BLaER1 treated with 17β-estradiol and CSF1 and Interleukin-3, amounts not matched to agents 10 nM and 100 nM (cell line): ENCODE results near the gene SIGLEC11.

Experiments used
- H3K27ac ChIP-seq, 11 experiments: shearing (Covaris generic); formaldehyde crosslinking; 2 replicates each; pipeline ENCODE4 v1.8.1; 2022
- H3K27me3 ChIP-seq, 11 experiments: shearing (Covaris generic); formaldehyde crosslinking; 2 replicates each; pipeline ENCODE4 v1.8.1; 2022
- H3K36me3 ChIP-seq, 11 experiments: shearing (Covaris generic); formaldehyde crosslinking; 2 replicates each; pipeline ENCODE4 v1.8.1; 2022
- H3K4me1 ChIP-seq, 10 experiments: shearing (Covaris generic); formaldehyde crosslinking; 2 replicates each; pipeline ENCODE4 v1.8.1; 2022
- H3K4me2 ChIP-seq, 11 experiments: shearing (Covaris generic); formaldehyde crosslinking; 2 replicates each; pipeline ENCODE4 v1.8.1; 2022
- H3K4me3 ChIP-seq, 10 experiments: shearing (Covaris generic); formaldehyde crosslinking; 2 replicates each; pipeline ENCODE4 v1.8.1; 2022
- H3K9ac ChIP-seq, 11 experiments: shearing (Covaris generic); formaldehyde crosslinking; 2 replicates each; pipeline ENCODE4 v1.8.1; 2022
- H3K9me3 ChIP-seq, 11 experiments: shearing (Covaris generic); formaldehyde crosslinking; replicated peaks in 1 of 11; 2 replicates each; pipeline ENCODE4 v1.8.1; 2022
- H4K20me1 ChIP-seq, 11 experiments: shearing (Covaris generic); formaldehyde crosslinking; 2 replicates each; pipeline ENCODE4 v1.8.1; 2022
- Cebpa-rat ChIP-seq, 11 experiments: shearing (Covaris generic); IDR thresholded peaks; 2 replicates each; pipeline ENCODE4 v1.8.1; 2022

SIGLEC11 gene

DNA sequence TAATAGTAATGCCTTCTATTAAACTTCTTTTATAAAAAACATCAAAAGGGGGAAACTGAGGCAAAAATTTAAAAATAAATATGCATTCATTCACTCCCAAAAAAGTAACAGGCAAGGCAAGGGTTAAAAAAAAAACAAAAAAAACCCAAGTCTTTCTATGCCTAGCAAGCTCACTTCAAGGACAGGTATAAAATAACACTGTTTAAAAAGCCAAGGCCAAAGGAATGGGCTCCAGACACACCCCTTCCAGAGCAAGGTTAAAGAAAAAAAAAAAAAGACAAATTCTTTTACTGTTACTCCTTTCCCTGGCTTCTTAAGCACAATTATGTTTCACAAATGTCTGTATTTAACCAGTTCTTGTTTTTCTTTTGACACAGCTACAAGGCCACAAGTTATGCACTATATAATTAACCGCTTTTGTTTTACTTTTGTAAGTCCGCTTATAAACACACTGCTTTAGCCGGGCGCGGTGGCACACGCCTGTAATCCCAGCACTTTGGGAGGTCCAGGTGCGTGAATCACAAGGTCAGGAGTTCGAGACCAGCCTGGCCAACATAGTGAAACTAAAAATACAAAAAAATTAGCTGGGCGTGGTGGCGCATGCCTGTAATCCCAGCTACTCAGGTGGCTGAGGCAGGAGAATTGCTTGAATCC is 3.6 kb downstream of the SIGLEC11 start:
- Histone ChIP-seq H4K20me1 (peaks cover 0 to 8% (median 0%) of the 10 kb centered on the region in 11 experiments; a peak in 3 of 22 replicates), H3K36me3 (no peaks in the 10 kb centered on the region), H3K9me3 (peaks cover 0 to 18% (median 6%) of the 10 kb centered on the region in 11 experiments; a peak in 13 of 22 replicates), H3K4me3 (no peak overlapping the region), H3K9ac (no peak overlapping the region), H3K27ac (no peak overlapping the region), H3K4me2 (no peak overlapping the region), H3K4me1 (peaks cover 27 to 60% (median 35%) of the 10 kb centered on the region in 10 experiments), H3K27me3 (no peaks in the 10 kb centered on the region)
- no peak for TF ChIP-seq Cebpa-rat (IDR thresholded peaks at IDR 0.05)

DNA sequence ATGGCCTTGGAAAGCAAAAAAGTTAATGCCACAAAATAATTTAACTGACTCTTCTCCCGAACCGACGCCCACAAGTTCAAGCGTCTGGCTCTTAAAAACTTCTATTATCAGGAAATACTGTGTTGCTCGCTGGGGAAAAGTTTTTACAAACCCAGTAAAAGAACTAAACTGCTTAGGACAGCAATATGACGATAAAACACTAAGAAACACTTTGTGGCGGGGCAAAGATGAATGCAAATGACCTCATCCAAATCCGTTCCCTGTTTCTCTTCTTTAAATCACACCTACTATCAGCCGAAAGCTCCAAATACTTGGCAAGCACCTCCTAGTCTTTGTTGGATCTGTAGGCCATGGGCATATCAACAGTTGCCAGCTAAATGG is 4.9 kb downstream of the SIGLEC11 start:
- Histone ChIP-seq H3K9me3 (peaks cover 0 to 18% (median 10%) of the 10 kb centered on the region in 11 experiments; a peak in 12 of 22 replicates), H3K36me3 (no peaks in the 10 kb centered on the region), H3K4me1 (peaks cover 32 to 62% (median 48%) of the 10 kb centered on the region in 10 experiments), H3K4me3 (no peak overlapping the region), H3K27me3 (no peaks in the 10 kb centered on the region), H3K9ac (no peak overlapping the region), H3K27ac (no peak overlapping the region), H4K20me1 (peaks cover 0 to 8% (median 0%) of the 10 kb centered on the region in 11 experiments; a peak in 3 of 22 replicates), H3K4me2 (peak overlapping the region in 4 of 11 experiments; percentile 82 to 93 (median 85); a peak in 6 of 22 replicates)
- TF ChIP-seq Cebpa-rat (IDR thresholded peaks at IDR 0.05) = no peak

GRCh38 chr19:49954933-49955332 is 6.0 kb downstream of the SIGLEC11 start:
- Histone ChIP-seq H3K4me3 (peak overlapping the region in 2 of 10 experiments; percentile 8 to 11; a peak in 1 of 20 replicates), H3K27ac (no peak overlapping the region), H3K9ac (no peak overlapping the region), H3K4me1 (peaks cover 35 to 67% (median 57%) of the 10 kb centered on the region in 10 experiments), H3K9me3 (peaks cover 0 to 17% (median 10%) of the 10 kb centered on the region in 11 experiments; a peak in 12 of 22 replicates), H3K4me2 (peak overlapping the region; percentile 57 to 93 (median 71); a peak in 20 of 22 replicates), H4K20me1 (peaks cover 0 to 8% (median 0%) of the 10 kb centered on the region in 11 experiments; a peak in 3 of 22 replicates), H3K36me3 (no peaks in the 10 kb centered on the region; a peak in 1 of 22 replicates), H3K27me3 (no peaks in the 10 kb centered on the region)
- TF ChIP-seq Cebpa-rat (IDR thresholded peaks at IDR 0.05) = no peak

DNA sequence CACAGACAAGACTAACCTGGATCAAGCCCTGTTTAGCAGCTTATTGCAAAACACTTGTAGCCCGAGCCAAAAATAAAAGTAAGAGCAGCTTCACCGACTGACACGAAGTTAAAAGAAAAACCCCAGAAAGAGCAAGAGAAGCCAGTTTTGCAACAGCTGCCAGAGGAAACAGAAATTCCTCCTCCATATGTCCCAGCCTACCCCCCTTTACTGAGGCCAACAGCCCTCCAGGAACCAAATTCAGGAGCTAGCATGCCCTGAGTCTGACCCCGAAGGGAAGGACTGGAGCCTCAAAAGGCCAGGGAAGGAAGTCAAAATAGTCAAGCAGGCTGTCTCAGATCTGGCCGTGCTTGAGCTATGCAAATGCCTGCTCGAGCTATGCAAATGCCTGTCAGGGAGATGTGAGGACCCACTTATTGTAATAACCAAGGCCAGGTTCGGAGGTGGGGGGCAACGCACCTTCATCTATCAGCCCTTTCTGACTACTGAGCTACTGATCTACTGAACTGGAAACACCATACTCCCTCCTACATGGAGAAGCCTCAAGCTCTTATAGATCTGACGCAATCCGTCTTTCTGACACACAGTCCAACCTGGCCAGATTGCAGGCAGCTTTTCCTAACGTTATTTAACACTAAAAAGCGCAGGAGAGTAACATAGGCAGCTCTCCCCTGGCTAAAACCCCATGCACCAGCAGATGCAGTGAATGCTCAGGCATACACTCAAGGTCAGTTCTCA is 6.7 kb downstream of the SIGLEC11 start:
- peak overlapping the region in 3 of 11 experiments; percentile 7 to 28 (median 24); a peak in 4 of 22 replicates for H3K27ac ChIP-seq
- peak overlapping the region; percentile 57 to 93 (median 71) for H3K4me2 ChIP-seq

DNA sequence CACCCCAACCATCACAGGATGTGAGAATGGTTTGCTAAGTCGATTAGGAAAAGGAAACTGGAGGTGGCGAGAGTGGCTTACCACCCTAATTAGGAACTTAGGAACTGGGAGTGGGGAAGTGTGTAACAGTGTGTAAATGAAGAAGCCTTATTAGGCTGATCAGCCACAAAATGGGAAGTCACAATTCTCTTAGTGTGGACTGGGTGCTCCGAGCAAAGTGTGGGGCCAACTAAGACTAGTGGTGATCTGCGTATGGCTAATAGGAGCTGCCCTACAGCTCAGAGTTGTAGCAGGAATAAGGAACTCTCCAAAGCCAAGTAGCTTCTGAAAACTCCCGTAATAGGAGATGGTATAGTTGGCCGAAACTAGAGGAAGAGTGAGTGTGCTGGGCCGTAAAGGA is 7.6 kb downstream of the SIGLEC11 start:
- Histone ChIP-seq H3K36me3 (no peaks in the 10 kb centered on the region; a peak in 1 of 22 replicates), H3K9ac (no peak overlapping the region), H3K9me3 (peaks cover 0 to 17% (median 10%) of the 10 kb centered on the region in 11 experiments; a peak in 12 of 22 replicates), H3K4me1 (peaks cover 35 to 67% (median 57%) of the 10 kb centered on the region in 10 experiments), H3K4me3 (peak overlapping the region in 2 of 10 experiments; percentile 1 to 47; a peak in 2 of 20 replicates), H3K4me2 (peak overlapping the region; percentile 57 to 93 (median 71)), H3K27me3 (no peaks in the 10 kb centered on the region), H4K20me1 (peaks cover 0 to 8% (median 0%) of the 10 kb centered on the region in 11 experiments; a peak in 3 of 22 replicates), H3K27ac (peak overlapping the region in 5 of 11 experiments; percentile 5 to 28 (median 19); a peak in 6 of 22 replicates)
- no peak for TF ChIP-seq Cebpa-rat (IDR thresholded peaks at IDR 0.05)

More for the DNA sequence above, 6.7 kb downstream of the SIGLEC11 start:
- Histone ChIP-seq H3K9me3 (peaks cover 0 to 17% (median 10%) of the 10 kb centered on the region in 11 experiments; a peak in 12 of 22 replicates), H3K4me1 (peaks cover 35 to 67% (median 57%) of the 10 kb centered on the region in 10 experiments), H3K4me3 (peak overlapping the region in 4 of 10 experiments; percentile 8 to 41 (median 12); a peak in 4 of 20 replicates), H3K27me3 (no peaks in the 10 kb centered on the region), H3K36me3 (no peaks in the 10 kb centered on the region; a peak in 1 of 22 replicates), H3K9ac (peak overlapping the region in 3 of 11 experiments; percentile 8 to 39 (median 32); a peak in 1 of 22 replicates), H4K20me1 (peaks cover 0 to 8% (median 0%) of the 10 kb centered on the region in 11 experiments; a peak in 3 of 22 replicates)
- TF ChIP-seq Cebpa-rat (IDR thresholded peaks at IDR 0.05) = peak in 4 of 11 experiments; percentile 13 to 52 (median 24); a peak in 3 of 22 replicates

- Histone ChIP-seq H3K9ac (no peak overlapping the region), H3K9me3 (peaks cover 0 to 17% (median 10%) of the 10 kb centered on the region in 11 experiments; a peak in 12 of 22 replicates), H3K4me2 (peak overlapping the region; percentile 57 to 93 (median 71)), H3K4me1 (peaks cover 35 to 67% (median 57%) of the 10 kb centered on the region in 10 experiments), H3K4me3 (peak overlapping the region in 2 of 10 experiments; percentile 1 to 47; a peak in 2 of 20 replicates), H4K20me1 (peaks cover 0 to 8% (median 0%) of the 10 kb centered on the region in 11 experiments; a peak in 3 of 22 replicates), H3K36me3 (no peaks in the 10 kb centered on the region; a peak in 1 of 22 replicates), H3K27ac (peak overlapping the region in 4 of 11 experiments; percentile 5 to 24 (median 7); a peak in 2 of 22 replicates), H3K27me3 (no peaks in the 10 kb centered on the region)
- TF ChIP-seq Cebpa-rat (IDR thresholded peaks at IDR 0.05) = no peak
Observed at GRCh38 chr19:49952906-49953305, 8.1 kb downstream of the SIGLEC11 start.

DNA sequence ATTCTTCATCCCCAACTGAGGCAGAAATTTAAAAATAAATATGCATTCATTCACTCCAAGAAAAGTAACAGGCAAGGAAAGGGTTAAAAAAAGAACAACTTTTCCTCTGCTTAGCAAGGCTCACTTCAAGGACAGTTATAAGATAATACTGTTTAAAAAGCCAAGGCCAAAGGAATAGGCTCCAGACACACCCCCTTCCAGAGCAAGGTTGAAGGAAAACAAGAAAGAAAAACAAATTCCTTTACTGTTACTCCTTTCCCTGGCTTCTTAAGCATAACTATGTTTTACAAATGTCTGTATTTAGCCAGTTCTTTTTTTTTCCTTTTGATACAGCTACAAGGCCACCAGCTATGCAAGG is 8.5 kb downstream of the SIGLEC11 start:
- Histone ChIP-seq H3K9me3 (peaks cover 0 to 17% (median 10%) of the 10 kb centered on the region in 11 experiments; a peak in 12 of 22 replicates), H3K27ac (no peak overlapping the region), H3K9ac (no peak overlapping the region), H3K4me2 (peak overlapping the region in 9 of 11 experiments; percentile 57 to 93 (median 80); a peak in 17 of 22 replicates), H3K27me3 (no peaks in the 10 kb centered on the region), H3K4me1 (peaks cover 35 to 67% (median 57%) of the 10 kb centered on the region in 10 experiments), H4K20me1 (peaks cover 0 to 8% (median 0%) of the 10 kb centered on the region in 11 experiments; a peak in 3 of 22 replicates), H3K36me3 (no peaks in the 10 kb centered on the region; a peak in 1 of 22 replicates), H3K4me3 (no peak overlapping the region)
- TF ChIP-seq Cebpa-rat (IDR thresholded peaks at IDR 0.05) = no peak

- no peak for TF ChIP-seq Cebpa-rat (IDR thresholded peaks at IDR 0.05)
- Histone ChIP-seq H3K9ac (no peak overlapping the region), H3K4me1 (peaks cover 35 to 65% (median 57%) of the 10 kb centered on the region in 10 experiments), H3K36me3 (no peaks in the 10 kb centered on the region; a peak in 1 of 22 replicates), H3K27me3 (no peaks in the 10 kb centered on the region), H4K20me1 (peaks cover 0 to 8% (median 0%) of the 10 kb centered on the region in 11 experiments; a peak in 3 of 22 replicates), H3K27ac (no peak overlapping the region), H3K9me3 (peaks cover 0 to 17% (median 10%) of the 10 kb centered on the region in 11 experiments; a peak in 12 of 22 replicates), H3K4me3 (no peak overlapping the region), H3K4me2 (peak overlapping the region in 10 of 11 experiments; percentile 42 to 86 (median 61); a peak in 18 of 22 replicates)
Observed at GRCh38 chr19:49951806-49952478, 9.0 kb downstream of the SIGLEC11 start.
